ENCODE data around the gene ECHDC1.

ECHDC1 gene

DNA sequence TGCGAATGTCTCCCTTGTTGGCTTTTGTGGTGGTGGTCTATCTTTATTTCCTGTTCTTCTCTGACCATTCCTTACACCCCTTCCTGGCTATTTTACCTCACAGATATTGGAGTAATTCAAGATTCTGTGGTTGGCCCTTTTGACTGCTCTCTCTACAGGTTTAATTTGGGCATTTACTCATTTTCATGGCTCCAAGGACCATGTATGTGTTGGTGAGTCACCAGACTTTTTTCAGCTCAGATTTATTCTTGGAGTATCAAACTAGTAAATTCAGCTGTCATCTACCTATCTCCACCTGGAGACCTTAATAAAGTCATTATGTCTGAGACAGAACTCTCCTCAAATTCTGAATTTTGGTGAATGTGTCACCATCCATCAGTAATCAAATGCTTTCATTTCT, 61.2 kb downstream of the ECHDC1 start:
- no peak for DNase-seq (ENCODE audit: low read depth)

DNA sequence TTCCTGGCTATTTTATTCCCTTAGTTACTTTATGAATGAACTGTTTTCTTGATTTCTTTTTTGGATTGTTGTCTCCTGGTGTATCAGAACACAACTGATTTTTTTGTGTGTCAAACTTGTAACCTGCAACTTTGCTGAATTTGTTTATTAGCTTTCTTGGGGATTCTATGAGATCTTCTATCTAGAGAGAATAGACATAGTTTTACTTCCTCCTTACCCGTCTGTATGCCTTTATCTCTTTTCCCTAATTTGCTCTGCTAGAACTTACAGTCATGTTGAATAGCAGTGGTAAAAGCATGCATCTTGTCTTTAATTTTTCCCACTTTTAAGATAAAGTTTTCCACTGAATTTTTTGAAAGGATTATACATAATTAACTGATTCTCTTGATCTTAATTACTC, 63.6 kb downstream of the ECHDC1 start:
- no peak for DNase-seq (ENCODE audit: low read depth)

DNA sequence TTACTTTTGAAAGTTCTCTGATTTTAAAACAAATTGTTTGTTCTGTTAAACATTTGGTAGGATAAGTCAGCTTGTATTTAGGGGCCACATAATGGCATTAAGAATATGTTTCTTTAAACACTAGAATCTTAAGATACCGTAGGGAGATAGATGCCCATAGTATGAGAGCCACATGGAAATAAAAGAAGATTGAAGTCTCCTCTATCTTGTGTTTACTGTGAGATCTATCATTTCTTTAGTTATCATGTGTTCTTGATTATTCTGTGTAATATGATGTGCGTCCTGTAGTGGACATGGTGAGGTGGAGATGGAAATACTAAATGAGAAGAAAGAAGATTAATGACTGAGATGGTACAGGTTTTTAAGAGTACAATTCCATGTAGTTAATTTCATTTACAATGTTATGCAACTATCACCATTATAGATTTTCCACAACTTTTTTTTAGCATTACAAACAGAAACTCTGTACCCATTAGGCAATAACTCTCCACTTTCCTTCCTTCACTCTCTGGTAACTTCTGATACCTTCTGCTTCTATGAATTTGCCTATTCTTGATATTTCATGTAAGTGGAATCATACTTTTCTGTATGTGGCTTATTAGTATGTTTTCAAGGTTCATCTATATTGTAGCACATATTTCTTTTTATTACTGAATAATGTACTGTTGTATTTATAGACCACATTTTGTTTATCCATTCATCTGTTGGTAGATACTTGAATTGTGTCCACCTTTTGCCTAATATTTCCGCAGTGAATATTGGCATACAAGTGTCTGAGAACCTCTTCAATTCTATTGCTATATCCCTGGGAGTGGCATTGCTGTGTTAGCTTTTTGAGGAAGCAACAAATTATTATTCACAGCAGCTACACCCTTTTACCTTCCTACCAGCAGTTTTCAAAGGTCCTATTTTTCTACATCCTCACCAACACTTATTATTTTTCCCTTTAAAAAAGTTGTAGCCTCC, 65.2 kb downstream of the ECHDC1 start:
- DNase-seq (ENCODE audit: low read depth): no peak

DNA sequence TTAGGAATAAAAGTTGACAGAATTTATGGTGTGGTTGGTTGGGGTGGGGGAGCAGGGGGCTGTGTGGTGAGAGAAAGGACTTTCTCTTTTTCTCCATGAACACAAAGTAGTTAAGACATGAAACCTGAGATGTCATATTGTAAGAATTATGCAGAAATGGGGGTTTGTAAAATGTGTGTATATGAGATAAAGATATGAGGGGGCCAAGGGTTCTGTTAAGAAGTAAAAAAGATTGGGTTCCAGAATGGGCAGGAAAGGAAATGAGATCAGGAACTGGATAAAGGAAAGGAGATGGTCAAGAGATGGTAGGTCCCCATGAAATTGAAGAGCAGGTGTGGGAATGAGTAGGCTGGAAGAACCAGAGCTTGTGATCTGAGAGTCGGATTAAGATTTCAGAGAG, 67.1 kb downstream of the ECHDC1 start:
- no peak for DNase-seq (ENCODE audit: low read depth)

DNA sequence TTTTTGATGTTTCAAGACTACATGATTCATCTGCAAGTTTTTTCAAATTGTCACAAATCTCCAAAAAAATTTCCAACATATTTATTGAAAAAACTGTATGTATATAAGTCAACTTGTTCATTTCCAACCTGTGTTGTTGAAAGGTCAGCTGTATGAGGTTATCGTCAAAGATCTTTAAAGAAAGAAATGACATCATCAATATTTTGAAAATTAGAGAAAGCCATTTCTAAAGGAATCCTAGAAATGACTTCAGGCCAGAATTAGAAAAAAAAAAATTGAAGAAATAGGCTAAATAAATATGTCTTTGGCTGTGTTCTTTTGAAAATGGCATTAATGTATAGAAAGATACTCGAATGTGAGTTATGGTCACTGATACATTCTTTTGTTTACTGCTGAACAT, 69.9 kb downstream of the ECHDC1 start:
- DNase-seq (ENCODE audit: low read depth): no peak

DNA sequence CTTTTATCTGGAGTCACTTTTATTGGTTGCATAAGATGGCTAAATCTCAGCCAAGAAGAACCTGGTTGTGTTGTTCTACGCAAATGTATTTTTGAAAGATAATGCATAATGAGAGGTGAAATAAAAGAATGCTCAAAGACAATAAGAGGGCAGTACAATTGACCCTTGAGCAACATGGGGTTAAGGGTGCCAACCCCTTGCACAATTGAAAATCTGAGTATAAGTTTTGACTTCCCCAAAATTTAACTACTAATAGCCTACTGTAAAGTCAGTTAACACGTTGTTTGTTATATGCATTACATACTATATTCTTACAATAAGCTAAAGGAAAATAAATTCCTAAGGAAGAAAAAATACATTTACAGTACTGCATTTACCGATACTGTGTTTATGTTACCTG, 70.8 kb downstream of the ECHDC1 start:
- DNase-seq (ENCODE audit: low read depth): no peak

DNA sequence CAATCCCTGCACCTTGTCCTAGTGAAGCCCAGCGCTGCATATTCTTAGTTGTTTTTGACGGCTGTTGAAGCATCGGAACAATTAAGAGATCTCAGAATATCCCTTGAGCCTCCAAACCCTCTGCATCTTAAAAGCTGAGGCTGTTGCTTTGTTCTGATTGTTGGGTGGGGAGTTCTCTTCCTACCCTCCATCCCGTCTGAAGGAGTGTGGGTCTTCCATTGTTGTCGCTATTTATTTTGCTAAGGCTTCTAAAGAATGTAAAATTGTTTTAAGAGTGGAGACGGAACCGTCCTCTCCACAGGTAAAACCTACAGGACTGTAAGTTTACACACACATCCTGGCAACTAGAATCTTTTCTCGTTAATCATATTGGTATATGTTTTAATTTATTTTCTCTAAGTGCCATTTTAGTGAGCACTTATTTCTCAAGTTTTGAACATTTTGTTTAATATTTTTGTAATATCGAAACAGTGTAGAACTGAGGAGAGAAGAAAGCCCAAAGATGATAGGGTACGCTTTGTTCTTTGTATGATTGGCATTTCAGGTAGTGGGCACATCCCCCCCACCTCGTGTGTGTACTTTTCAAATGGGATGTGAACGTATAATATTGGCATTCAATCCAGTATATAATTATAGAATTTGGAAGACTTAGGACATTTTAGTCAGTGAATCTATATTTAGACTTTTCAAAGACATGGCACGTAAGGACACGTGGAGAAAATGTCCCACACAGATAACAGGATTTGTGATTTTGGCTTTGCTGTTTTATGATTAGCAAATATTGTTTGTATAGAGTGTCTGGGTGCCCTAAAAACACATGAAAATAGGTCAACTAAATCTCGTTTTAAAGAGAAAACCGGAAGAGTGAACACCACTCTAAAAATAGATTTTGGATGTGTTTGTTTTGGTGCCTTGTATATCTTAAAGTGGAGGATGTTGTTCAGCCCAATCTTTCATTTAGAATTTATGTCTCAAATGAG, 75.5 kb downstream of the ECHDC1 start:
- DNase-seq (ENCODE audit: low read depth): no peak

DNA sequence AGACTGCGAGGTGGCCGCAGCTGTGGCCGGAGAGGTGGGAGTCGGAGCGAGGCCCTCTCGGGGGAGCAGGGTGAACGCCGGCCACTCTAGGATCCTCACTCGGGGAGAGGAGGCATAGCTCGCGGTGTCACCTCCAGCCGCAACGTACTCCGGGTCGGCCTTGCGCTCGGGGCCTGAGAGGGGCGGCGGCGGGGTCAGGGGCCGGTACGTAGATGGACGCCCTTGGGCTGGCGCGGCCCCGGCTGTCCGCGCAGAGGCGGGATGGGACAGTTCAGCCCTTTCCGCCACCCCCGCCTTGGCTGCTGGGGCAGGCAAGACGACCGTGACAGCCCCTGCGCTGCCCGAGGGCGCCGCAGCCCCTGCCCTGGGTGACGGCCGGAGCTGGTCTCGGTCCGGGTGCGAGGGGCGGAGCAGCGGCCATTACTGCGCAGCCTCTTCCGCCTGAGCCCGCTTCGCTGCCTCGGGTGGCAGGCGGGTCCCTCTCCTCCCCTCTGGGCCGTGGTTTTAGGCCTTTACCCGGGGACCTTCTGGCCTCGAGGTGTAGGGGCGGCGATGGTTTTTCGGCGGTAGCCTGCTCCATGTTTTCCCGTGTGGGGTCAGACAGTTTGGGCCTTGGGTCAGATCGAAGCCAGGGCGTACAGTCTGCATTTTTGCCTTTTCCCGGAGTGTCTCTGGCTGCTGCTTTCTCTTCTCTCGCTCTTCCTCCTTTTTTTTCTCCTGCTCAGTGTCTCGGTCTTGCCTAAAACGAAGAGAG, 76.3 kb downstream of the ECHDC1 start:
- DNase-seq (ENCODE audit: low read depth): peak; percentile 24

DNA sequence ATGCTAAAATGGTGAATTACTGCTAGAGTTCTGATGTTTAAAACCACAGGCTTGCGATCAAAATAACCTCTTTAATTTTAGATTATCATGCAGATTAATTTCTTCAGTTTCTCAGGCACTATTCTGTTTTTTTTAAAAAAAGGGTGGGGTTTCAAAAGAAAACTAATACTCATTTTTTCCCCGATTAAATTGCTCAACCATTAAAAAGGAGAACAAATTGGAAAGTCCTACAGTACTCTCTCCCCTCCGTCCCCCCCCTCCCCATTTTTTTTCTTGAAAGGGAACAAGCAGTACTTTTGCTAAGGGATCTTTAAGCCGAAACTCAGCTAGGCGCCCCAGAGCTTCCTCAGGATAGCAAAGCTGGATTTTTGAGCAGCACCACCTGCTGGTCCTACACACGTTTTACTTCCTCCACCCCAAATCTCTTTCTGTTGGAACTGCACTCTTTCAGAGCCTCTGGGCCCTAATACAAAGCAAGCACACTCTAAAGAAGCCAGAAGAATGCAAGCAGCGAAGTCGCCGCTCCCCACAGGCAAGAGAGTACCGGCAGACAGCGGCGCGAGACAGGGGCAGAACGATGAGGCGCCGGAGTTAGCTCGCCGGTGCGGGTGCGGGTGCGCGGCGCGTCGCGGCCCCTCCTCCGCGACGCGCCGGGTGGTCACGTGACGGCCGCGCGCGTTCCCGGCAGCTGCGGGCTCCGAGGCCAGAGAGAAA, 77.1 kb downstream of the ECHDC1 start, which contains the start of gene RNF146:
RNF146 (plus strand) TSS at position 687 of the 714 bp plus-strand sequence. CDS start 13,475 bp downstream, outside the sequence.
- DNase-seq (ENCODE audit: low read depth): peak; percentile 60

DNA sequence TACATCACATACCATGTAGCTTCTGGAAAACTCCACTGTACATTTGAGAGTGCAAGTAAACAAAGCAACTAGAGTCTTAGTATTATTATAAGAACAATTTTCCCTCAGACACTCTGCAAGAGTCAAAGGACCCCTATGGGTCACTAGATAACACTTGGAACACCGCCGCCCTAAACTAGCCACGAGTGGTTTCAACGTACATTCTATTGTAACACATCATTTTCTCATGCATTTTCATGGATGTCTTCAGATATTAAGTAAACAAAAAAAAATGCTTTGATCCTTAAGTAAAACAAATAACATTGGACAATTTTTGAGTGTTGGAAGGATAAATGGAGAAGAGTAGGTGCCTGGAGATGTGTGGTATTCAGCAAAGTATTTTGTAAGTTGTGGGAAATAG, 79.9 kb downstream of the ECHDC1 start:
- DNase-seq (ENCODE audit: low read depth): no peak

DNA sequence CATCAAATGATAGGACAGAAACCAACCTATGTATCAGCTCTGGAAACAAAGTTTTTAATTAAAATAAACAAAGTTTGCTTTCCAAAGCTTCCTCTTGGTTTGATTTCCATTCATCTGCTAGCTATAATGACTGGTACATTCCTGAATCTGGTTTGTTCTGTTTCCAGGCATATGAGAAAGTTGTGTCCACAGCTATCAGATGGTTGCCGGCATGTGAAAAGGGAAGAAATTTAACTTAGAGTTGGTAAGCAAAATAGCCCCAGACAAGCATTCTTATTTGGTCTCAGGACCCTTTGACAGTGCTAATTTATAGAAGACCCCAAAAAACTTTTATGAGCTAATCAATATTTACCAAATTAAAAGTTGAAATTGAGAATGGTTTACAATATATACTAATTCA, 80.5 kb downstream of the ECHDC1 start:
- no peak for DNase-seq (ENCODE audit: low read depth)

DNA sequence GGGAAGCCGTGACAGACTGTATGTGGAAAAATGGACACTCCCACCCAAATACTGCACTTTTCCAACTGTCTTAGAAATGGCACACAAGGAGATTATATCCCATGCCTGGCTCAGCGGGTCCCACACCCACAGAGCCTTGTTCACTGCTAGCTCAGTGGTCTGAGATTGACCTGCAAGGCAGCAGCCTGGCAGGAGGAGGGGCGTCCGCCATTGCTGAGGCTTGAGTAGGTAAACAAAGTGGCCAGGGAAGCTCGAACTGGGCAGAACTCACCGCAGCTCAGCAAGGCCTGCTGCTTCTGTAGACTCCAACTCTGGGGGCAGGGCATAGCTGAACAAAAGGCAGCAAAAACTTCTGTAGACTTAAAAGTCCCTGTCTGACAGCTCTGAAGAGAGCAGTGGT, 88.1 kb downstream of the ECHDC1 start:
- no peak for DNase-seq (ENCODE audit: low read depth)

DNA sequence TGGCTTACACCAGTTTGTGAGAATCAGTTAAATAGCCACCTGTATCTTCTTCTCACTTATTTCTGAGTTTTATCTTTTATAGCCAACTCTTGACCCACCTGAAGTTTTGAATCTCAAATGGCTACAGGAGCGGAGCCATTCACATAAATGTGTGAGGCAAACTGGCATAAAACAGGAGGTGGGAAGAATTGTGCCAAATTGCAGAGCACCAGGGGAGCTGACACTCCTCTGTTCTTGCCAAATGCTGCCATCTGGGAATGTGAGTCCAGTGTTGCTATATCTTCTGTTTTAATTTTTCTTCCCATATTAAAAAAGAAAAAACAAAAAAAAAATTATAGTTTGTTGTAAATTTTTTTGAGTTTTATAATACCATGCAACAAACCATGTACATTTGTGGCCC, 93.8 kb downstream of the ECHDC1 start:
- DNase-seq (ENCODE audit: low read depth): no peak

DNA sequence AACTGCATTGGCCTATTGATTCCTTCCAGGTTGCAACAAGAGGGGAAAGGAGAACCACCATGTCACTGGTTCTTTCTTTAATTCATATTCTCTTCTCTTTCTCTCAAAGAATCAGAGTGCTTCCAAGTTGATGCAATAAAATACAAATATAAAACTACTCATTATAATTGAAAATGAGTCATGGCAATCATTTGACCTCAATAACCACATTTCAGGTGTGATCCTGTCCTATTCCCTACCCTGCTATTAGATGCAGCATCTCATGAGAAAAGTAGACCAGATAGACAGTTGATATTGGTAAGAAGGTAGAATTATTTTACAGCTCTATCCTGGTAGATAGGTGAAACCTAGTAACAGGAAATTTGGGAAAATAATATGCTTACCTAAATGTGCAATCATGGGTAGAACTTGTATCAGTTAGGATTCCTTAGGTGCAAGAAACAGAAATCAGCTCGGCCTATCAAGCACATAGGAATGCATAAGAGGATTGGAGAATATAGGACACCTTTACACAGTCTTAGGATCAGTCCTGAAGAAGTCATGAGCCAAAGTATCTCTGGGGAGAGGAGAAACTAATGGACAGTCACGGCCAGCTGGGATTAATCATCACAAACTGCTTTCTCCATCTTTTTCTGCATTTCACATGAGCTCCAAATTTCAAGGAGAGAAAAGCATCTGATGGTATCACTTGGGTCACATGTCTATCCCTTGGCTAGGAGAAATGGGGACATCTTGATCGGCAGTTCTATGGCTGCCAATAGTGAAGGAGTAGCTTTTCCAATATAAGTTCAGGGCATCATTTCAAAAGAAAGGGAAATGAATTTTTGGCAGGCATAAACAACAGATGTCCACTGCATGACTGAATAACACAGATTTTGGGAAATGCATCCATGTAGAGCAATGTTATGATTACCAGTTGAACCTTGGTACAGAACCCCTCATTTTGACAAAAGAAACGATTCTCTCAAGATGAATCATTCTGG, 96.0 kb downstream of the ECHDC1 start:
- no peak for DNase-seq (ENCODE audit: low read depth)

DNA sequence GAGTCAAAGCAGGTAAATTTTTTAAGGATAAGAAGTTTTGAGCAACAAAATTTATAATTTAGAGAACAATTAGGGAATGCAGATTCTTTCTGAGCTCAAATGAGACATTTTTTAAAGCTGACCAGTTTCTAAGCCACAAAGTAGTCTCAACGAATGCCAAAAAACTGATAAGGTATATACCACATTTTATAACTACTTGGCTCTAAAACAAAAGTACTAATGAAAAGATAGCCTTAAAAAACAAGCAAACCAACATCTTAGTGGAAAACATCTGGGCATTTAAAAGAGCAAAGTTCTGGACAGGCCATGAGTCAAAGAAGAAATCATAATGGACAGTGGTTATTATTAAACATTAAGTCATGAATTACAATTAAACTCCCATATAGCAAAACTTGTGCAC, 99.9 kb downstream of the ECHDC1 start:
- DNase-seq (ENCODE audit: low read depth): no peak
